NCI-H82 (cell line): Measurements from ENCODE around the gene TOMM40L.

Source experiments
- DNase-seq: peaks from one replicate; lab custom pipeline; 2025; lab: John Stamatoyannopoulos, UW

Gene TOMM40L

DNA sequence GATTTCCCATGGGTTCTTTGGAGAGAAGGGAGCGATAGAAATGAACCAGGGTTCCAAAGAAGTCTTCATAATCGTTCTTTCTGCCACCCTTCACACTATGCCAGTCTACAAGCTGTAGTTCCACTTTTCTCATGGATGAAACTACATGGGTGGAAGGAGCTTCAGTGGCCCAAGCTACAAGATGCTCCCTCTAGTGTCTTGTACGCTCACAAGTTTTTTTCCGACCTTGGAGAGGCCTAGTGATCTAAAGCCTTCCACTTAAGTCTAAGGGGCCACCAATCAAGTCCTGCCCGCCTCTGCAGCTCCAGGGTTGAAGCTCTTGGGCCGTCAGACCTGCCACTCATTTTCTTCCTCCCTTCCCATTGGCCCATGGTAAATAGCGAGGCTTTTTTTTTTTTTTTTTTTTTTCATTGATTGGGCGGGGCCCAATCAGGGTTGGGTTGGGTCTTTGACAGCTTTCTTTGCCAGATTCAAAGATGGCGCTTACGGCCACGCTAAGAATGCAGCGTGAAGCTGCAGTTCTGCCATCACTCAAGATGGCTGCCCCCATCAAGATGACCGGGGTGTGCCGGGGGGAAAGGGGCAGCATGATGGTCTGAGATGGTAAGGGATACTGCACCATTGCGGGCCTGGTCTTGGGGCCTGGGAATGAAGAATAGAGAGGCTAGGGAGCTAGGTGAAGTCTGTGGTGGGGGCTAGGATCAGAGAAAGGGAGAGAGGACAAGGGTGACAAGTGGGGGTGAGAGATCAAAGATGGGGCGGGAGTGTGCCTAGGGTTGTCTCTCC lies at the start of gene TOMM40L:
TOMM40L (plus strand) TSS at position 527 of the 786 bp plus-strand sequence. CDS start 430 bp downstream, outside the sequence.
- DNase-seq = peak; percentile 100

DNA sequence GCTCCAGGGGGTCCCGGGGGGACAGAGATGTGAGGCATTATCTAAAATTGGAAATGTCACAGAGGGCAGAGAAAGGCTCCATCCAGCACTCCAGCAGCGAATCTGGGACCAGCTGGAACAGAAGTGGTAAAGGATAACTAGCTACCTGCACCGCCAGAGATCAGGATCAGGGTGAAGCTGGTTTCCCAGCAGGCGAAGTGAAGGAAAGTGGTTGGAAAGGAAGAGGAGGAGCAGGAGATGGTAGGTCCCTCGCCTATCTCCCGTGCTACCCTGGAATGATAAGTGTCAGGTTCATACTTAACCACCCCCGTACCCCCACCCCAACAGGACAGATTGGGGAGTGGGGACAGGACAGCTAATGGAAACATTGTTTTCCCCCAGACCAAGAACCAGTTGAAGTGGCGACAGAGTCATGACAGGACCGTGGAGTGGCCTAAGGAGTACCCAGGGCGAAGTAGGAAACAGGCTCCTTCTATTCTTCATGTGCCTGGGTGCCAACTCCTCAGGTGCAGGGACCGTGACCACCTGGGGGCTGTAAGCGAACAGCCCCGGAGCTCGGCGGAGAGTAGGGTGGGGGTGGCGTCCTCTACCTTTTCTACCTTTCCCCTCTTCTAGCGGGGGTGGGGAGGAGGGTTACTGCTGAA lies 49.3 kb upstream of the TOMM40L start:
- DNase-seq = peak; percentile 50

DNA sequence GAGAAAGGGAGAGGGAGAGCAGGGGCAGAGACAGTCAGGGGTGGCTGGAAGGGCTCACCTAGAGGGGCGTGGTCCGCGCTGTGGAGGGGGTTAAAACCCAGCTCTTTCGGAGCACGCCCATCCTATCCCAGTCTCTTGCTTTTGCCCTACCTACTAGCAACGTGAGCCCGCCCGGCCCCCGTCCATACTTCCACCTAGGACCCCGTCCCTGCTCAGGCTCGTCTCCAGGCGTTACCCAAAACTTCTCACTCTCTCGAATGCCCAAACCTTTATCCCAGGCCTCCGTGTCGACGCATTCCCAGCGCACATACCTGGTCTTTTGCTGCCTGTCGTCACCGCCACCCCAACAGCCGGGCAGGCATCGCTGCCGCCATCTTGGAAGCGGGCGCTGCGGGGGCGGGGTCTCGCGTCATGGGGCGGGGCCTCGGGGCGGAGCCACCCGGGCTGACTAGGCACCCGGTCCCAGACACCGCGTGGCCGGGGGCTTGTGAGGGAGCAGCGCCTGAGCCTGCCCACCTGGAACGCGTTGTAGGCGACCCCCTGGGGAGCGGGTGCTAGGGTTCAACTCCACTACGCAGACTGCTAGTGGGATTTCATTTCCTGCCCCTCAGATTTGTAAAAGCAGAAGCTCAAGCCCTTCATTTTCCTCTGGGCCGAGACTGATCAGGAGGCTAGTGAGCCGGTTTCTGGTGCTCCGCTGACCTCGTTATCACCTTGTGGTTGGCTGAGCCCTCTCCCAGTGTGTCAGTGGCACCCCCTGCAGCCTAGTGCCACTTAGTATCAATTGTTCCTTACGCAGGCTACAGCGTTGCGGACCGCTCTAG lies 48.5 kb upstream of the TOMM40L start, which contains the start of gene B4GALT3:
B4GALT3 (minus strand) TSS at position 396 of the 824 bp plus-strand sequence. CDS start 1,447 bp downstream, outside the sequence.
- peak; percentile 97 for DNase-seq

DNA sequence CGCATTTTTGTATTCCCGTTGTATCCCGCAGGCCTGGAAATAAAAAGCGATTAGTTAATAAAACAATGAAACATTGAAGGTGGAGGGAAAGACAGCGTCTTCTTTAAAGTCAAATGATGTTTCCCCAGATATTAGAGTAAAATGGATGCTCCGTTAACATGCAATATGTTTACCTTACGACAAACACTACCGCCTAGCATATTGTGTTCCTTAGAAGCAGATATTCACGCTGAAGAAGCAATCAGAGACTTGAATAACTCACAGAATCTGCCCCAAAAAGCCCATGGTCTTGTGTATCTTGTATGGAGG lies 48.0 kb upstream of the TOMM40L start:
- no peak for DNase-seq

DNA sequence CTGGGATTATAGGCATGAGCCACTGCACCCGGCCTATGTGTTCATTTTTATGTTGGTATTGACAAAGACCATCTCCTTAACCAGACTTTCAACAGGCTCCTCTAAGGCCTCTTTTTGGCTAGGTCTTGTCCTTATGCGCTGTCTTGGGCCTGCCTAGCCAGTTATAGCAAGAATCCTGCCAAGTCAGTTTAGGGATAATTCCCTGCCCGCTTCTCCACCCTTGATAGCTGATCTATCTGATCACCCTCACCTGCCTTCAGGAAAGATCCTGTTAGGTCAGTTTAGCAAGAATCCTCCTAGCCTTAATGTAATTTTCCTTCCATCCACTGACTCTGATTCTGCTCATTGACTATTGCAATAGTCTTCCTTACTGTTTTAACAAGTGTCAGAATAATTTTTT lies 46.2 kb upstream of the TOMM40L start:
- no peak for DNase-seq

DNA sequence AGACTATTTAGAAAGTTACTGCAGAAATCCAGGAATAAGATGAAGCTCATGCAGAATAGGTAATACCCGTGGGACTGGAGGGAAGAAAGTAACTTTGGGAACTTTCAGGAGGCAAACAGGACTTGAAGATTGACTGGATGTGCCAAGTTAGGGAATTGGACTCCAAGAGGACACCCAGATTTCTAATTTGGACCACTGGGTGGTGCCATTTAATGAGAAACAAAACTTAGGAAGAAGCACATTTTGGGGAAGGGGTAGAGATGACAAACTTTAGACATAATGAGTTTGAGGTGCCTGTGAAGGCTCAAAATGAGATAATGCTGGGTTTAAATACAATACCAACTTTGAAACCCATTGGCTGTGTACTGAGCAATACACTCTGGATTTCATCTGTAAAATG lies 45.2 kb upstream of the TOMM40L start:
- DNase-seq = peak; percentile 60

DNA sequence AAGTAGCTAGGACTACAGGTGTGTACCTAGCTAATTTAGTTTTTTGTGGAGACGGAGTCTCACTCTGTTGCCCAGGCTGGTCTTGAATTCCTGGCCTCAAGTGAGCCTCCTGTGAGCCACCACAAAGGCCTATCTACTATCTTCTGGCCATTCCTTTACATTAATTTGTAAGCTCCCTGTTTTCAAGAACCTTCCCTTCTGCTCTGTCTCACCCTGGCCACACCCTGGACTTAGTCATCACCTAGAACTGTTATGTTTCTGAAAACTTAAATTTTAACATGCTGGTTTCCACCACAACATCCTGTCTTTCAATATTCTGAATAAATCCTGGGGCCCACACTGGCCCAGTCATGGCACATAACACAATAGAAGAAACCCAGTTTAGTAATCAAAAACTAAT lies 43.6 kb upstream of the TOMM40L start:
- DNase-seq = no peak

DNA sequence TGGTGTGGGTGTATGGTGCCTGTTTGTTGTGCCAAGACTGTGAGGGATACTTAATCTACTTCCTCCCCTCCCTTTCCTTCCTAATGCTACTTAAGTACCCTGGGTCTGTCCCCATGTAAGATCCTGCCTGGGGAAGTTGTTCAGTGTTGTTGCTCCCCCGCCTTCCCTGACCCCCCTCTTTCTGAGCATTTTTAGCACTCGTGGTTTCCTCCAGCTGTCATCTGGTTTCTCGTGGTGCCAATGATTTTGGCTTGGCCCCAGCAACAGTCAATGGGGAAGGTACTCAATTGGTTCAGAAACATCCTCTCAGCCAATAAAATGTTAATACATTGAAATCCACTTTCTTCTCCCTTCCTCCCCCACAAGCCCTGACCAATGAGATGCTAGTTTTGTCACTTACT lies 40.6 kb upstream of the TOMM40L start:
- DNase-seq = peak; percentile 98

DNA sequence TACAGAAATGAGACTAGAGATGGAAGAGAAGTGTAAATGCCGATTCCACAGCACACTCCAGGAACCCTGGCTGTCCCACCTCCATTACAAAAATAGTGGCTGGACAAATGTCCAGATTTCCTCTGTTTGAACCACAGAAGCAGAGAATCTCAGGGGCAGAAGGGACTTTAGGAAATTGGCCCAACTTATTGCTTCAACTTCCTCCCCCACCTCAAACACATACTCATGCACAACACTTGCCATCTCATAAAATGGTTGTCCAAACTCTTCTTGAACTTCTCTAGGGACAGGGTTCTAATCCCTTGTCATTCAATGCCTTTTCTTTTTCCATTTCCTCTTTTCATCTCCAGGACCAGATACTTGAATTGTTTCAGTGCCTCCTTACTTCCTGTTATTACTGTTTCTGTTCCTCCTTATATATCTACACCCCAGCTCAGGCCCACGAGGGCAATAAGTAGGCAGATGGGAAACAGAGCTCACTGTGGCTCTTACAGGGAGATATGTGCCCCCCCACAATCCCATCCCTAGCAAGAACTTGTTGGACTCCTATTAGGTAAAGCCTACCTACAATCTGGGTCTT lies 40.0 kb upstream of the TOMM40L start:
- DNase-seq = peak; percentile 44

DNA sequence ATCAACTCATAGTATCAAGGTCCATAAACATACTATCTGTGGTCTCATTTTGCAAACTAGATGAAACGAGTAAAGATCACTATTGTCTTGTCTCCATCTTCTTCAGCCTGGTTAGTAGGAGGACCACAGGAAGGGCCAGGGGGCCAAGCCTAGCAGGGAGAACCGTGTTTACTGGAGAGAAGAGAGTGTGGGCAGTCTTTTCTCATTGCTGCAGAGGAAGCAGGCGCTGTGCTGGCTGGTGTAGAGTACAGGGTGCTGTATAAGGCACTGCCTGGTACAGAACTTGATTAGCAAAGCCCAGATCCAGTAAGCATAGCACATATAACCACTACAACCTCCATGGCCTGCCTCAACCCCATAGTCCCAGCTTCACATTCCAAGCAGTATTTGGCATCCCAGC lies 38.5 kb upstream of the TOMM40L start:
- DNase-seq = no peak

DNA sequence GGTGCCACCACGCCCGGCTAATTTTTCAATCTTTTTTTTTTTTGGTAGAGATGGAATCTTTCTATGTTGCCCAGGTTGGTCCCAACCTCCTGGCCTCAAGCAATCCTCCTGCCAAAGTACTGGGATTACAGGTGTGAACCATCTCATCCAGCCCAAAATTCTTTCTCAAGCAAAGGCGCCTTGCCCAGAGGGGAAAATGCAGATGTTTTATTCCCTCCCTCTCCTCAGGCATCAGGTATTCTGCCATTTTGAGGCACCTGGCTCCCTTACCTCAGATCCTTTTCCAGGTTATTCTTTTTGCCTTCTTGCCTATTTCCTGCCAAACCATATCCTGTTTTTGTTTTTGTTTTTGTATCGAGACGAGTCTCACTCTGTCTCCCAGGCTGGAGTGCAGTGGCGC lies 37.5 kb upstream of the TOMM40L start:
- DNase-seq = no peak

DNA sequence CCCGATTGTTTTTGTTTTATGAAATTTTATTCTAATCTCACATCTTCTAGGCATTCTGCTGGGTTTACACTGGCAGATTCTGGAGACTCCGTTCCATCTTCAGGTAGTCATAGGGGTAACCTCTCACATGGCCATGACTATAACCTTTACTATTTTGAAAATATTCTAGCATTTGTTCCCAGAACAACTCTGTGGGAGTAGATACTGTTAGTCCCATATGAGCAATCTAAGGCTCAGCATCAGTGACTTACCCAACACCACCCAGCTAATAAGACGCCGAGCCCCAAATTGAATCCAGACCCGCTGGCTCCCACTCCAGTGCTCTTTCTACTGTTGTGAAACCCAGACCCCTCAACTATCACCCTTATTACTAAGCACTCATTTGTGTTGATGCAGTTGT lies 36.8 kb upstream of the TOMM40L start:
- DNase-seq = no peak

DNA sequence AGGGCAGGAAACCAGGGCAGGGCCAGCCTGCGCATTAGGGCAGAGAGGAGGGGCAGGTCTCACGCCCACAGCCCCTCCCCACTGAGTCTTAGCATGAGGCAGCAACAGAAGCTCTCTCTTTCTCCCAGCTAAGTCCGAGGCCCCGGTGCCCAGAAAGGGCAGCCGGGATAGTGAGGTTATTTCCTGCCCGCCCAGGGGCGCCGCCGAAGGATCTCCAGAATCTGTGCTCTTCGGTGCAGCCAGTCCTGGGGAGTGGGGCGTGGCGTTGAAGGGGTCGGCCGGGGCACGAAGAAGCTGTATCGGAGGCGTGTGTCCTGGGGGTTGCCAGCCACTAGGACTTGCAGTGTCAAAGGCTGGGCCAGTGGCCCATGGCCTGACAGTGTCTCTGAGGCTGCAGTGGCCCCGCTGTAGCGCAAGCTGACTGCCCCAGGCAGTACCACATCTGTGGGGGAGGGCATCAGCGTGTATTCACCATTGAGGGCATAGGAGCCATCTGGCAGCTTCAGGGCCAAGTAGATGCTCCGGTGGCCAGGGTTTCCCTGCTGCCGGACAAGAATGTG lies 34.8 kb upstream of the TOMM40L start:
- DNase-seq = peak; percentile 61

DNA sequence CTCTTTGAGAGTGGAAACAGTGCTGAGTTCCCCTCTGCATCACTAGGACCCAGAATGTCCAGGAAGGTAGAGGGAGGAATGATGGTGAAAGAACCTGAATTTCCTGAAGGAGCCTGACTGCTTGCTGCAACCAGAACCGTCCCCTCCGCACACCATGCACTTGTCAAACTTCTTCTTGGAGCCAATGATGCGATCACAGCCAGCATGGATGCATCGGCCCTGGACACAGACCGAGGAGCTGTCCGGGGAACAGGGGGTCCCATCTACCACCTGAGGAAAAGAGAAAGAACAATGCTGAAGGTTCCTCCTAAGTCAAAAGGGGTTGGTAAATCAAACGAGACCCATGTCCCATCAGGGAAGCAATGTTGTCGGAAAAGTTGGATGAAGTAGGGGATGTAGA lies 33.9 kb upstream of the TOMM40L start:
- no peak for DNase-seq

DNA sequence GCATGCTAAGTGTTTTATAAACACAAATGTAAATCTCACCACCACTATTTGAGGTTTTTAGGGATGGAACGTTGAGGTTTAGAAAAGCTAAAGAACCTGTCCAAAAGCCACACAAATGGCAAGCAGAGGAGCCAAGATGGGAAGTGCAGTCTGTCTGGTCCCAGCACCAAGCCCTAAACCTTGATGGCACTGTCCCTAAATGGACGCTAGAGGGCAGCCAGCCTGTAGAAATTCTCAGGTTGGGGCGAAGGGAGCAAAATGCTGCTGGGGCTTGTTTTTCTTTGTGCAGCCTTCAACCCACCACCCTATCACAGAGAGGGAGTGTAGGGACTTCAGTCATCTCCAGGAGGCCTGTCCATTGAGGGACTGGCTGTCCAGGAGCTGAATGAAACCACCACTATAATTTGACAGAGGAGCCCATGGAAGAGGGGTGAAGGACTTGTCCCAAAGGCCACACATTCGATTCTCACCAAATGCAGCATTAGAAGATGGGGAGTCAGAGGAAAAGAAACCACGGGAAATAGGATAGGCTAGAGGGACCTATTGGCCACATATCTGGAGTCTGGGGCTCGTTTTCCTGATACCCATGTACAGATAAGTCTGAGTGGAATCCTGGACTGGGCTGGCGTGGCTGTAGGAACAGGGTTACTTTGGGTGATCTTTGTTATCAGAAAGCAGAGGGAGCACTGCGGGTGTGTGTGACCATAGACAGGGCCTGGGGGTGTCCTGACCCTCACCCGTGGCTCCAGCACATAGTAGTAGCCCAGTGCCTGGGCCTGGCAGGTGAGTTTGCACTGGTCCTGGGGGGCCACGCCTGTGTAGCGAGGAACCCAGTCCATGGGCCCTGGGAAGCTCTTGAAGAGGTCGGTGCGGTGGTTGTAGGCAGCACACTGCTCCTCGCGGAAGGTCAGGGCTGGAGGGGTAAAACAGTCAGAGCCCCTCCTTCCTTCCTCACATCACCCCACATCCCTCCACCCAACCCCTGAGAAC lies 33.1 kb upstream of the TOMM40L start:
- peak; percentile 94 for DNase-seq

DNA sequence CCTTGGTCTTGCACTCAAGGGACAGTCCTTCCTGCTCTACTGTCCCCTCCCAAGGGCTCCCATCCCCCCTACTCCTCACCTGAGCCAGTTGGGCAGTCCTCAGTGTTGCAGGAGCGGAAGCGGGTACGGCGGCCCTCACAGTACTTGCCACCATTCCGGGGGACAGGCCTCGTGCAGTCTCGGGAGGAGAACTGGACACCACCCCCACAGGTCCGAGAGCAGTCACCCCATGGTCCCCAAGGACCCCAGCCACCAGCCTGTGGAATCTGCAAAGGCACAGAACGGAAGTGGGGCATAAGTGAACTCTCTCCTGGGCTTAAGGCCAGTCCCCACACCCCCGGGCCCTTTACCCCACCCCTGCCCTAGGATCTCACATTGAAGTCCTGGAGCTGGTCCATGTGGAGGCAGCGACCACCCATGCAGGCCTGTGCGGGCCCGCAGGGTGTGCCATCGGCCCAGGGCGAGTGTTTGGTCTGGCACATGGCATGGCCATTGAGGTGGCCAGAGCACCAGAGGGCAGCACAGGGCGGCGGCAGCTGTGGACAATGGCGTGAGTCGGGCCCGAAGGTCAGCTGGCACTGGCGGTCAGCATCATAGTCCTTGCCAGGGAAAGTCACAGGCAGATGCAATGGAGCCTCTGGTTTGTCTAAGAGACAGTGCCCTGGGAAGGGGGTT lies 32.2 kb upstream of the TOMM40L start:
- DNase-seq = no peak

DNA sequence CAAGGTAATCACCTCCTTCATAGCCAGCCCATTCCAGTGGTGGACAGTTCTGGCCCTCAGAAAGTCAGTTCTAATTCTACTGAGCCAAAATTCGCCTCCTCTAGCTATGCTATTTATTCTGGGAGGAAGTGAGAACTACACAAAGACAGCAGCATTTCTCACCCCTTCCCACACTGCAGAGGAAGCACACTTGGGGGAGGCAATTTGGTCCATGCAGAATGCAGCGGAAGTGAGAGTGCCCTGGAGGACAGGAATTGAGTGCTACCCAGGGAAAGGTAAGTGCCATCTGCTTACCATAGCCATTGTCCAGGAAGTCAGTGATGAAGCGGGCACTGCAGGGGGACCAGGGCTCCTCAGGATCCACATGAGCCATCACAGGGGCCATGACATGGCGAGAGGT lies 30.7 kb upstream of the TOMM40L start:
- DNase-seq = no peak

DNA sequence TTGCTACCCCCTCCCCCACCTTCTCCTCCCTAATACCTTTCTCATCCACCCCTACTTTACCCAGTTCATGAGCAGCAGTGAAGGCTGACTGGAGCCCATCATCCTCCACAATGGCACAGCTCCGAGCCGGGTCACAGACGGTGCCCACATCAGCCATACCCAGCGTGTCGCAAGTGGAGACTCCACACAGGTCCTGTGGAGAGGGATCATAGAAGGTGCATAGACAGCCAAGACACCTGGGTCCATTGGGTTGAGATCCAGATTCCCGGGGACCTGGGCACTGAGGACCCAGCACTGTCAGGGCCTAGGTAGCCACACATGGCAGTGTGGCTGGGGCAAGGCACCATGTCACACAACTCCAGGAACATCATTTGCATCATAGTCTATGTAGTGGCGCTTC lies 29.7 kb upstream of the TOMM40L start:
- no peak for DNase-seq

DNA sequence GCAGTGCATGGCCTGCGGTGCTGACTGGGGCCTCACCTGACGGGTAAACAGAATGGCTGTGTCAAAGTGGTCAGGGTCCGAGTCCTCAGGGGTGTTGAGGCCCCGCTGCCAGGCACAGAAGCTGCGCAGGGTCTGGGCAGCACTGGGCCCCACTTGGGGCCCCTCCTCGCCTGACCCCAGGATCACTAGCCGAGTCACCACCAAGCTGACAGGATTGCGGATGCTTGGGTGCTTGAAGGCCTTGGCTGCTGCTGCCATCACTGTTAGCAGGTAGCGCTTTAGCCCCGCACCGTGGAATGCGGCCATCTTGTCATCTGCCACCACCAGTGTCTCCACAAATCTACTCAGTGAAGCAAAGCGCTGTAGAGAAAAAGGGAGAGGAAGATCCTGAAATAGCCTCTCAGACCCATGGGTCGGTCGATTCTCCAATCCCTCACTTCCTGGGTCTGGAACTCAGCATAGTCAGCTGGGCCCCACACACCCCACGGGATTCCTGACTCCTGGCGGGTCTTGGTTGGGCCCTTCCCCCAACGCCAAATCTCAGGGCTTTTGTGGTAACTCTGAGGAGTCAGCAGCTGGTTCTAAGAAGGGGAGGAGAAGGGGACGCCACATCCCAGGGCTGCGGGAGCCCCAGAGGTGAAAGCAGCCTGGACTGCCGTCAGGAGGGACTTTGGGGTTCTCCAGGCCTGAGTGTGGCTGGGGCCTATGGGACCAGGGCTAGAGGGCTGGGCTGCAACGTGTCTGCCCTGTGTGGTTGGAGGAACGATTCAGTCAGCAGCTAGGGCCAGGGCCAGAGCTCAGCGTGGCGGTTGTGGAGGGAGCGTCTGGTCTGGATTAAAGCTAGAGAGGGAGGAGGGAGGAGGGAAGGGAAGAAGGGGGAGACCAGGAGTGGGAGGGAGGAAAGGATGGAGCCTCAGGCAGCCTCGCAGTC lies 29.1 kb upstream of the TOMM40L start:
- DNase-seq = peak; percentile 96
